MCF 10A (cell line): ENCODE measurements around the gene ADARB2. TPM values are rescaled to one million over a fixed set of nuclear protein-coding genes. Genes with fewer than 3 reads are reported as not detected.

Experiments
- Bru-seq: library from RNA; stranded (reverse); fragments of 400-500 nt; gene quantifications from one replicate; lab custom pipeline; 2021; lab: Mats Ljungman, UMichigan
- BruChase-seq, 2 experiments: library from RNA; stranded (reverse); fragments of 400-500 nt; gene quantifications; one replicate each; lab custom pipeline; 2021; lab: Mats Ljungman, UMichigan
- BruUV-seq: library from RNA; stranded (reverse); fragments of 400-500 nt; replicated peaks from 2 replicates; lab custom pipeline; 2021; lab: Mats Ljungman, UMichigan
- CTCF ChIA-PET: fragments of 300-600 bp; sonication (Branson Sonifier 250); formaldehyde crosslinking; extraction: SDS; loops from one replicate; lab custom pipeline; 2021; ENCODE audit warnings: antibody characterized with exemption, inconsistent platforms; lab: Yijun Ruan, JAX
- POLR2A ChIA-PET: fragments of 300-600, 350-650 bp; sonication (Branson Sonifier 250); formaldehyde crosslinking; extraction: SDS; loops from one replicate; lab custom pipeline; 2020; ENCODE audit warnings: antibody characterized with exemption, inconsistent platforms; lab: Yijun Ruan, JAX
- DNase-seq: peaks from one replicate; pipeline ENCODE4 v3.0.0-alpha.2; 2018; ENCODE audit not compliant: unreplicated experiment
- H3K27ac Mint-ChIP-seq: one replicate; pipeline ENCODE4 v1.8.0; 2022; ENCODE audit warnings: mild to moderate bottlenecking, low read depth, mixed read lengths; ENCODE audit not compliant: unreplicated experiment
- H3K27me3 Mint-ChIP-seq: one replicate; pipeline ENCODE4 v1.8.0; 2022; ENCODE audit warnings: mixed read lengths; ENCODE audit not compliant: insufficient read depth, unreplicated experiment
- H3K36me3 Mint-ChIP-seq: one replicate; pipeline ENCODE4 v1.8.0; 2022; ENCODE audit warnings: mild to moderate bottlenecking, moderate library complexity, mixed read lengths; ENCODE audit not compliant: insufficient read depth, unreplicated experiment
- H3K4me1 Mint-ChIP-seq: one replicate; pipeline ENCODE4 v1.8.0; 2022; ENCODE audit warnings: mixed read lengths; ENCODE audit not compliant: insufficient read depth, unreplicated experiment
- H3K4me3 Mint-ChIP-seq: one replicate; pipeline ENCODE4 v1.8.0; 2022; ENCODE audit warnings: mild to moderate bottlenecking, moderate library complexity, mixed read lengths; ENCODE audit not compliant: unreplicated experiment
- H3K9me3 Mint-ChIP-seq: one replicate; pipeline ENCODE4 v1.8.0; 2022; ENCODE audit warnings: mixed read lengths; ENCODE audit not compliant: unreplicated experiment
- intact Hi-C: fragments of 100-400 bp; cut with micrococcal nuclease; formaldehyde crosslinking; loops from 2 replicates; pipeline ENCODE4 v1.14.1; 2022
- long read RNA-seq: library from polyadenylated mRNA; stranded (forward); transcript quantifications from one replicate; pipeline ENCODE4 v2.0.0, GENCODE V29; 2022
- total RNA-seq: library from RNA; stranded (reverse); gene quantifications from 2 replicates; pipeline ENCODE4 v1.2.3, GENCODE V29; 2022
- TF ChIP-seq, protein P1 (sequence below): fragments of 200-600 bp; IDR thresholded peaks from one replicate; pipeline ENCODE4 v1.8.0; 2022; ENCODE audit warnings: antibody characterized with exemption, mild to moderate bottlenecking; ENCODE audit not compliant: unreplicated experiment

The ADARB2 gene
- 0.52 and 0.96 TPM in 2 replicates for total RNA-seq
- percentile 36 among the genes with signal in this experiment for Bru-seq, nascent RNA
- percentile 33 among the genes with signal in this experiment for BruChase-seq, experiment 1, labeled RNA remaining after a 6-hour chase
- percentile 39 among the genes with signal in this experiment for BruChase-seq, experiment 2, labeled RNA remaining after a 2-hour chase
- long read RNA-seq, partial matches to known transcripts, result 0 of 5 reads
- long read RNA-seq, other reads (novel, unspliced or antisense), result 5 of 5 reads

DNA sequence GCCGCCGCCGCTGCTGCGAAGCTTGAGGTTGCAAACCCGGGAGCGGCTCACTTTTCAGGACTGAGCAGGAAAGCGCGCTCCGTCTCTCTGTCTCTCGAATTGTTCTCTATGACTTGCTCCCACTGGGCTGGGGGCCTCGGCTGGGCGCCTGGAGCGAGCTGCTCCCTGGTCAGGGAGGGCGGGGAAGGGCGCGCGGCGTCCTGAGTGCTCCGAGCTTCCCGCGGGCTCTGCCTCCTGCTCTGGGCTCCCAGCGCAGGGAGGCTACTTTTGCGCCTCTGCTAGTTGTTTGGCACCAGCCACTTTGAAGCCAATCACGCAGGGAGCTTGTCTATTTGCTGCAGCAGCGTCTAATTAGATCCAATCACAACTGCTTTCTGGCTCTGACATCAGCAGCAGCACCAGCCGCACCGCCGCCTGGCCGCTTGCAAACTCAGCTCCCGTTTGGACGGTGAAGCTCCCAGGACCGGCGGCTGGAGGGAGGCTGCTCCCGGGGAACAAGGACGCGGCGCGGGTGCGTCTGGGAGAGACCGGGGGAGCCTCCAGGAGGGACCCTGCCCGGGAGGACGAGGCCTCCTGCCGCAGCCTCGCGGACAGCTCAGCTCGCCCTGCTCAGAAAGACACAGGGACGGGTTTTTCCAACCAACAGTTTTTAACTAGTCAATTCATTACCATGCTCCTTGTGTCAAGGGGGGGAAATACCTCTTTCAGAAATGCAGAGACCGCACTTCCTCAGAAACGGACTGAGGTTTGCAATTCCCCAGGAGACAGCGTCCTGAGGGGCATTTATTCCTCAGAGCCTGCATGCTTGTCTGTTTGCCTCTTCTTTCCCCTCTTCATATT lies at the start of gene ADARB2:
ADARB2 (minus strand) TSS at position 304 of the 840 bp plus-strand sequence.
- Mint-ChIP-seq H3K9me3 (no peaks in the 10 kb centered on the region), H3K27me3 (peaks cover 28% of the 10 kb centered on the region), H3K36me3 (no peaks in the 10 kb centered on the region), H3K4me3 (peak within 1 kb of the TSS; percentile 88), H3K27ac (no peak within 1 kb of the TSS), H3K4me1 (peaks cover 15% of the 10 kb centered on the region)
- ChIA-PET CTCF (interaction anchor here (0.6 to 1.5 kb wide), 3 partner anchors 9 to 972 kb away, joined by 4 read pairs; no protein-coding TSS in a partner anchor), POLR2A (interaction anchor here (0.6 to 3.6 kb wide), 24 partner anchors 9 to 1331 kb away, joined by 3 to 14 read pairs (median 4); partner anchors contain the start of gene IDI1)
- intact Hi-C loops, result loop anchor here (5.0 to 10.0 kb wide), 3 partner anchors 237 to 767 kb away; no protein-coding TSS in a partner anchor
- BruUV-seq, result no TSS peak
- peak; percentile 92 for DNase-seq
- TF ChIP-seq, protein P1, sequence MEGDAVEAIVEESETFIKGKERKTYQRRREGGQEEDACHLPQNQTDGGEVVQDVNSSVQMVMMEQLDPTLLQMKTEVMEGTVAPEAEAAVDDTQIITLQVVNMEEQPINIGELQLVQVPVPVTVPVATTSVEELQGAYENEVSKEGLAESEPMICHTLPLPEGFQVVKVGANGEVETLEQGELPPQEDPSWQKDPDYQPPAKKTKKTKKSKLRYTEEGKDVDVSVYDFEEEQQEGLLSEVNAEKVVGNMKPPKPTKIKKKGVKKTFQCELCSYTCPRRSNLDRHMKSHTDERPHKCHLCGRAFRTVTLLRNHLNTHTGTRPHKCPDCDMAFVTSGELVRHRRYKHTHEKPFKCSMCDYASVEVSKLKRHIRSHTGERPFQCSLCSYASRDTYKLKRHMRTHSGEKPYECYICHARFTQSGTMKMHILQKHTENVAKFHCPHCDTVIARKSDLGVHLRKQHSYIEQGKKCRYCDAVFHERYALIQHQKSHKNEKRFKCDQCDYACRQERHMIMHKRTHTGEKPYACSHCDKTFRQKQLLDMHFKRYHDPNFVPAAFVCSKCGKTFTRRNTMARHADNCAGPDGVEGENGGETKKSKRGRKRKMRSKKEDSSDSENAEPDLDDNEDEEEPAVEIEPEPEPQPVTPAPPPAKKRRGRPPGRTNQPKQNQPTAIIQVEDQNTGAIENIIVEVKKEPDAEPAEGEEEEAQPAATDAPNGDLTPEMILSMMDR, result no peak

DNA sequence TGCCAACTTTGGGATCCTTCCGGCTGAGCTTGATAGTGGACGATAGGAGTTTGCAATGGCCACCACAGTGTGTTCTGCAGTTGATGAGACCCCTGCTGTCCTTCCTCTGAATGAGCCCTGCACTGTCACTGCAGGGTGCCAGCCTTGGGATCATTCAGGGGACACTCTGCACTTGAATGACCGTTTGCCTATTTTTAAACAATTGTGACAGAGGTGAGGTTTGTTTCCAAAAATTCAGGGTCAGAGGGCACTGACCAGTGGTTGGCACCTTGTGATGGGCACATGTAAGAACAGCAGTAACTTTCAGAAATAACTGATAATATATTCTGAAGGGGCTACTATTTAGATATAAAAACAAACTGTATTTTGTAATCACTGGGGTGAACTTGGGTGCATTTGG lies 48.5 kb upstream of the ADARB2 start:
- H3K36me3 Mint-ChIP-seq, result no peaks in the 10 kb centered on the region
- no peaks in the 10 kb centered on the region for H3K4me1 Mint-ChIP-seq
- no peaks in the 10 kb centered on the region for H3K27me3 Mint-ChIP-seq
- intact Hi-C loops, result no loop called here
- ChIA-PET CTCF (no interaction called here), POLR2A (no interaction called here)
- no TSS peak for BruUV-seq
- no peaks in the 10 kb centered on the region for H3K9me3 Mint-ChIP-seq
- TF ChIP-seq, protein P1, result no peak
- H3K27ac Mint-ChIP-seq, result no peak overlapping the region
- no peak overlapping the region for H3K4me3 Mint-ChIP-seq
- DNase-seq, result no peak

DNA sequence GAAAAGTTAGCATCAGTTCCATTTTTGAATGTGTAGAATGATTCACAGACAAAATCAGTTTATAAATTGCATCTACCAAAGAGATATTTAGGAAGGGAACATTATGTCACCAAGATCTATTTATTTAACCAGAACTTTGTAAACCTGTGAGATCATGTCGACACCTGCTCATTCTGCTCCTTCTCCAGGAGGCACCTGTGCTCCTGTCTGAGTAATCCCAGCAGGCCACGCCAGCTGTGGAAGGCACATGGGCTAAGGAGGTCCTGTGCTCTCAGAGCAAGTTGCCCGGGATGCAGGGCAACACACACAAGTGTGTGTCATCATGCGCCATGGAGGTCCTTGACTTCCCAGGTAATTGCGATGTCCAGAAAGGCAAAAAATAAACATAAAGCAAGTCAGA lies 45.5 kb upstream of the ADARB2 start:
- Mint-ChIP-seq H3K9me3 (no peaks in the 10 kb centered on the region), H3K4me1 (no peaks in the 10 kb centered on the region), H3K4me3 (no peak overlapping the region), H3K27ac (no peak overlapping the region), H3K27me3 (no peaks in the 10 kb centered on the region), H3K36me3 (no peaks in the 10 kb centered on the region)
- DNase-seq, result no peak
- no TSS peak for BruUV-seq
- TF ChIP-seq, protein P1, result no peak
- intact Hi-C loops, result no loop called here
- CTCF ChIA-PET, result interaction anchor here (0.7 kb wide), 1 partner anchor 647 kb away, joined by 3 read pairs; no protein-coding TSS in a partner anchor
- POLR2A ChIA-PET, result no interaction called here

DNA sequence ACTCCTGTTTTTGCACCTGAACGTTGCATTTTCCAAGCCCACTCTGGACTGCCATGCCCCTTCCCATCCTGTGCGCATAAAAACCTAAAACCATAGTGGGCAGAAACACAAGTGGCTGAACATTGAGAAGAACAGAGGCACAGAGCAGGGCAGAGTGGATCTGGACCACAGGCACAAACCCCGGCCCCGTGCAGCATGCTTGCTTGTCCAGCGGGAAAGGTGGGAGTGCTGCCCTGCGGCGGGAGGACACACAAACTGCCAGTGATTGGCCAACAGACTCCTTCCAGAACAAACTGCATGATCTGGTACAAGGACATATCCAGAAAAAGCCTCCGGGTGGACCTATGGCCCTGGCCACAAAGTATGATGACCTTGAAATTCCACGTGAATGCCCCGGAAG lies 42.5 kb upstream of the ADARB2 start:
- H3K27me3 Mint-ChIP-seq, result no peaks in the 10 kb centered on the region
- CTCF ChIA-PET, result interaction anchor here (0.6 kb wide), 1 partner anchor 14 kb away, joined by 3 read pairs; no protein-coding TSS in a partner anchor
- no peaks in the 10 kb centered on the region for H3K9me3 Mint-ChIP-seq

More for the DNA sequence above, 42.5 kb upstream of the ADARB2 start:
- H3K4me3 Mint-ChIP-seq, result no peak overlapping the region
- no peak overlapping the region for H3K27ac Mint-ChIP-seq
- H3K4me1 Mint-ChIP-seq, result no peaks in the 10 kb centered on the region
- H3K36me3 Mint-ChIP-seq, result peaks cover 4% of the 10 kb centered on the region
- no TSS peak for BruUV-seq
- POLR2A ChIA-PET, result no interaction called here
- intact Hi-C loops, result no loop called here
- TF ChIP-seq, protein P1, result no peak
- DNase-seq, result no peak
